A673 (cell line): ENCODE measurements around the gene ANTKMT. TPM values are rescaled to one million over a fixed set of nuclear protein-coding genes. Genes with fewer than 3 reads are reported as not detected.

Experiments
- BruUV-seq: library from RNA; stranded (reverse); fragments of 400-500 nt; replicated peaks from 2 replicates; lab custom pipeline; 2021; lab: Mats Ljungman, UMichigan
- CTCF ChIA-PET: fragments of 300-600 bp; sonication (Branson Sonifier 250); formaldehyde crosslinking; loops from one replicate; lab custom pipeline; 2022; ENCODE audit warnings: antibody characterized with exemption; lab: Charles Lee
- POLR2A ChIA-PET: fragments of 300-600 bp; sonication (Branson Sonifier 250); formaldehyde crosslinking; loops from one replicate; lab custom pipeline; 2022; ENCODE audit warnings: antibody characterized with exemption; ENCODE audit not compliant: low non-redundant PET; lab: Charles Lee
- DNase-seq: peaks from one replicate; pipeline ENCODE4 v3.0.0-alpha.2; 2015; ENCODE audit warnings: low spot score
- H3K27ac ChIP-seq: fragments of 200-600 bp; sonication (generic); 2 replicates; pipeline ENCODE4 v1.5.1; 2016; ENCODE audit warnings: mixed run types, low read depth, mild to moderate bottlenecking, mixed read lengths, antibody characterized with exemption, low read length; ENCODE audit not compliant: poor library complexity, severe bottlenecking
- H3K27me3 ChIP-seq: fragments of 200-600 bp; sonication (generic); replicated peaks from 2 replicates; pipeline ENCODE4 v1.6.1; 2017; ENCODE audit warnings: mixed run types, low read depth, mild to moderate bottlenecking, mixed read lengths, antibody characterized with exemption, low read length; ENCODE audit not compliant: insufficient read depth, poor library complexity
- H3K36me3 ChIP-seq: fragments of 200-600 bp; sonication (generic); 2 replicates; pipeline ENCODE4 v1.6.1; 2016; ENCODE audit warnings: mixed run types, mild to moderate bottlenecking, mixed read lengths, antibody characterized with exemption, low read length; ENCODE audit not compliant: insufficient read depth, poor library complexity, severe bottlenecking
- H3K4me1 ChIP-seq: fragments of 200-600 bp; sonication (generic); 2 replicates; pipeline ENCODE4 v1.6.1; 2017; ENCODE audit warnings: mixed run types, mild to moderate bottlenecking, mixed read lengths, antibody characterized with exemption, low read length; ENCODE audit not compliant: insufficient read depth, poor library complexity, severe bottlenecking
- H3K4me3 ChIP-seq: fragments of 200-600 bp; sonication (generic); 2 replicates; pipeline ENCODE4 v1.5.1; 2016; ENCODE audit warnings: low read depth, mixed run types, mild to moderate bottlenecking, mixed read lengths, low read length; ENCODE audit not compliant: poor library complexity, severe bottlenecking
- H3K9me3 ChIP-seq: fragments of 200-600 bp; sonication (generic); 2 replicates; pipeline ENCODE4 v1.6.1; 2016; ENCODE audit warnings: mixed run types, low read depth, mild to moderate bottlenecking, mixed read lengths, antibody characterized with exemption, low read length; ENCODE audit not compliant: poor library complexity, severe bottlenecking
- EZH2 ChIP-seq: fragments of 200-600 bp; sonication (generic); IDR thresholded peaks from 2 replicates; pipeline ENCODE4 v1.6.1; 2017; ENCODE audit warnings: borderline replicate concordance, low read depth, mild to moderate bottlenecking, mixed read lengths, antibody characterized with exemption, low read length; ENCODE audit not compliant: poor library complexity, severe bottlenecking
- intact Hi-C: fragments of 100-400 bp; cut with micrococcal nuclease; formaldehyde crosslinking; loops from one replicate; pipeline ENCODE4 v1.10.0; 2022; ENCODE audit not compliant: unreplicated experiment
- total RNA-seq: library from RNA; stranded (reverse); gene quantifications from 2 replicates; pipeline ENCODE4 v1.2.3, GENCODE V29; 2021
- TF ChIP-seq, protein P1 (sequence below): fragments of 300-800, 200-600 bp; sonication (generic); conservative IDR thresholded peaks from 2 replicates; pipeline ENCODE4 v1.5.1; 2017; ENCODE audit warnings: low read depth, mild to moderate bottlenecking, antibody characterized with exemption, low read length, moderate library complexity, mixed read lengths

The ANTKMT gene
- total RNA-seq, 1 experiment from 2014 or later, result 21.2 TPM

DNA sequence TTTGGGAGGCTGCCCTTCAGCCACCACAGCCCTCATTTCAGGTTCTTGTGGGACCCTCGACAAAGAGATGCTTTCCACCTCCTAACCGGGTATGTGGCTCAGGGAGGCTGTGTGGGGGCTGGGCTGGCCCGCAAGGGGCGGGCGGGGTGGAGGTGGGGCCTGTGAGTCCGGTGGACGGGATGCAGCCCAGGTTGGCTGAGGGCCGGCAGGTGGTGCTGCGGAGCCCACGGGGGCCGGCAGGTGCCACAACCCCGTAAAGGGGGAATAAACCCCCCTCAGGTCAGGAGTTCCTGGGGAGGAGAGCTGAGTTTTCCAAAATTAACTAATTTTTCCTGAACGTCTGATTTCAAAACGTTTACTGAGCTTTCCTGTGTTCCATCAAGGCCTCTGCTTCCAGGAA lies 24.8 kb downstream of the ANTKMT start:
- Histone ChIP-seq H3K4me3 (no peak overlapping the region), H3K27ac (no peak overlapping the region), H3K27me3 (no peaks in the 10 kb centered on the region), H3K36me3 (no peaks in the 10 kb centered on the region), H3K4me1 (no peaks in the 10 kb centered on the region), H3K9me3 (no peaks in the 10 kb centered on the region)
- ChIA-PET CTCF (interaction anchor here (0.6 to 0.7 kb wide), 2 partner anchors 29 to 312 kb away, joined by 3 to 5 read pairs; no protein-coding TSS in a partner anchor), POLR2A (no interaction called here)
- BruUV-seq, result no TSS peak
- intact Hi-C loops, result no loop called here
- DNase-seq, result no peak
- TF ChIP-seq EZH2, result no peak
- TF ChIP-seq, protein P1, sequence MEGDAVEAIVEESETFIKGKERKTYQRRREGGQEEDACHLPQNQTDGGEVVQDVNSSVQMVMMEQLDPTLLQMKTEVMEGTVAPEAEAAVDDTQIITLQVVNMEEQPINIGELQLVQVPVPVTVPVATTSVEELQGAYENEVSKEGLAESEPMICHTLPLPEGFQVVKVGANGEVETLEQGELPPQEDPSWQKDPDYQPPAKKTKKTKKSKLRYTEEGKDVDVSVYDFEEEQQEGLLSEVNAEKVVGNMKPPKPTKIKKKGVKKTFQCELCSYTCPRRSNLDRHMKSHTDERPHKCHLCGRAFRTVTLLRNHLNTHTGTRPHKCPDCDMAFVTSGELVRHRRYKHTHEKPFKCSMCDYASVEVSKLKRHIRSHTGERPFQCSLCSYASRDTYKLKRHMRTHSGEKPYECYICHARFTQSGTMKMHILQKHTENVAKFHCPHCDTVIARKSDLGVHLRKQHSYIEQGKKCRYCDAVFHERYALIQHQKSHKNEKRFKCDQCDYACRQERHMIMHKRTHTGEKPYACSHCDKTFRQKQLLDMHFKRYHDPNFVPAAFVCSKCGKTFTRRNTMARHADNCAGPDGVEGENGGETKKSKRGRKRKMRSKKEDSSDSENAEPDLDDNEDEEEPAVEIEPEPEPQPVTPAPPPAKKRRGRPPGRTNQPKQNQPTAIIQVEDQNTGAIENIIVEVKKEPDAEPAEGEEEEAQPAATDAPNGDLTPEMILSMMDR, result peak; percentile 36; the same call in 1 of the 2 replicates

DNA sequence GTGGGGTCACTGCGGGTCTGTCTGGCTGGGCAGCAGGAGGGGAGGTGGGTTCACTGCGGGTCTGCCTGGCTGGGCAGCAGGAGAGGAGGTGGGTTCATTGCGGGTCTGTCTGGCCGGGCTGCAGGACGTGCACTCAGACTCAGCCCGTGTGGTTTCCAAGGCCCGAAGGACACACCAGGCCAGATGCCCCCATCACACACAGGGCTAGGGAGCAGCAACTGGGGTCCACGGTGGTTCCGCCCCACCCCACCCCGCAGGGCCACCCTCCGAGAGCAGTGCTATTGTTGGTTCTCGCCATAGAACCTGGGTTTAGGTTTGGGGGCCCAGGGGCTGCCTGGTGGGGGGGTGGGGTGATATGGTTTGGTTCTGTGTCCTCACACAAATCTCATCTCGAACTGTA lies 25.7 kb downstream of the ANTKMT start:
- BruUV-seq, result no TSS peak
- ChIA-PET CTCF (no interaction called here), POLR2A (no interaction called here)
- Histone ChIP-seq H3K27ac (no peak overlapping the region), H3K36me3 (no peaks in the 10 kb centered on the region), H3K27me3 (no peaks in the 10 kb centered on the region), H3K9me3 (no peaks in the 10 kb centered on the region), H3K4me1 (no peaks in the 10 kb centered on the region), H3K4me3 (no peak overlapping the region)
- no peak for DNase-seq
- intact Hi-C loops, result no loop called here
- no peak for TF ChIP-seq EZH2
- TF ChIP-seq, protein P1, result no peak

DNA sequence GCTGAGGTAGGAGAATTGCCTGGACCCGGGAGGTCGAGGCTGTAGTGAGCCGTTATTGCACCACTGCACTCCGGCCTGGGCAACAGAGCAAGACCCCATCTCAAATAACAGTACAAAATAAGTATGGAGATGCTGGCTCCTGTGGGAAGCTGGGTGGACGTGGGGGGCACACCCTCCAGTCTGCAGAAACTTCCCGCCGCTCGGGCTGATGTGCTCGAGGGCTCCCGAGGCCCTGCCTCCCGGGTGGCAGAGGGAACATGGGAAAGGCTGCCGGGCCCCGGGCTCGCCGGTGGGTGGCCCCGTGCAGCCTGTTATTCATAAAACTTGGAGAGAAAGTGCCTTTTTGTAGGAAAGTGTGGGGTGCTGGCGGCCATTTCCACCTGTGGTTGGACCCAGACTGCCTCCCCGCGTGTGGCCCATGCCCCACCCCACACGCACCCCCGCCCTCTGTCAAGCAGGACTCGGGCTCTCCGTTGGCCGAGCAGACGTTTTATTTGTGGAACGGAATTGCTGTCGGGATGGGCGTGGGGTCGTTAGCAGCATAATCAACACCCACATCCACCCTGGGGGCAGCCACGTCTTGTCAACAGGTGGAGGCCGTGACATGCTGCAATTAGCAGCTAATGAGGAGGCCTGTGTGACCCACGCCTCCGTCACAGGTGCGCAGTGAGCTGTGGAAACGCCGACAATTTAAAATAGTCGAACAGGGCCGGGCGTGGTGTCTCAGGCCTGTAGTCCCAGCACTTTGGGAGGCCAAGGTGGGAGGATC lies 27.2 kb downstream of the ANTKMT start:
- H3K9me3 ChIP-seq, result no peaks in the 10 kb centered on the region
- H3K4me1 ChIP-seq, result no peaks in the 10 kb centered on the region
- intact Hi-C loops, result no loop called here
- H3K4me3 ChIP-seq, result no peak overlapping the region
- DNase-seq, result no peak
- no TSS peak for BruUV-seq
- CTCF ChIA-PET, result no interaction called here
- TF ChIP-seq EZH2, result no peak
- TF ChIP-seq, protein P1, result no peak
- POLR2A ChIA-PET, result no interaction called here
- H3K36me3 ChIP-seq, result no peaks in the 10 kb centered on the region
- no peaks in the 10 kb centered on the region for H3K27me3 ChIP-seq
- H3K27ac ChIP-seq, result no peak overlapping the region
